ENCODE results near the gene GAST. TPM values are rescaled to one million over a fixed set of nuclear protein-coding genes. Genes with fewer than 3 reads are reported as not detected.

The GAST gene
- total and polyA plus RNA-seq, 9 of the 15 experiments (the other 6 are each of a cell fraction or from before 2014, with no cell fraction given) = not detected

DNA sequence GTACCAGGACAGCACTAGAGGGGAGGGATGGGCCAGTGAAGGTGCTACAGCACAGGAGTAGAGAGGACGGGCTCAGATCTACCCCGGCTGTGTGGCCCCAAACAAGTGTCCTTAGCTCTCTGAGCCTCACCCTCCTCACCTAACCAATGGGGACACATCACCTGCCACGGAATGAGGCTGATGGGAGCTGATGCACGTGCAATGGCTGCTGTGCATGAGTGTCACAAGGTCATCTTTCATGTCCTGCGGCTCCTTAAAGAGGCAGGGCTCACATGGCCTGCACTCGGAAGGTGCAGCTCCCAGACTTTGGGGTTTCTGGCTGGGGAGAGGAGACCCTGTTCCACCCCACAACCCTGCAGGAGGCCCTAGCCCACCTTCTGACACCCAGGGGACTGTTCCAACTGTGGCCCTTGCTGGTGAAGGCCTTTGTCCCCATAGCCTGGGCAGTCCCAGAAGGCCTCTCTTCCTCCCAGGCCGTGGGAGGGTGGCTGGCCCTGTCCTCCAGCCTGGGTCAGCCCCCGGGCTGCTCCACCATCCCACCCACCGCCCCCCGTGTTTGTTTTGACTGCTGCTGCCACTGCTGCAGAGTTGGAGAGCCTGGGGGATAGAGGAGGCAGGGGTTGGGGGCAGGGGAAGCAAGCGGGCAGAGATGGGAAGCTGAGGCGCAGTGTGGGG lies 11.8 kb downstream of the GAST start:
- Histone ChIP-seq H3K27me3 (ENCODE audit: control insufficient read depth in 2 of 2, insufficient read depth in 2 of 2, low read length in 2 of 2) (no peaks in the 10 kb centered on the region; a peak in 1 of 5 replicates), H3K4me1 (replicated peaks in 1 of 2; ENCODE audit: control insufficient read depth in 2 of 2, insufficient read depth in 2 of 2, low read length in 2 of 2) (peaks cover 3 to 29% of the 10 kb centered on the region in 2 experiments; a peak in 3 of 5 replicates), H4K20me1 (replicated peaks; ENCODE audit: control insufficient read depth, insufficient read depth, low read length) (no peaks in the 10 kb centered on the region), H3K9ac (ENCODE audit: insufficient read depth in 1 of 2, low read depth in 2 of 2, low read length in 2 of 2) (no peak overlapping the region; a peak in 1 of 4 replicates), H2AFZ (ENCODE audit: low read depth, low read length) (no peak overlapping the region), H3K36me3 (ENCODE audit: control insufficient read depth, insufficient read depth, low read length) (no peaks in the 10 kb centered on the region), H3K9me1 (ENCODE audit: control insufficient read depth, insufficient read depth, low read length) (no peaks in the 10 kb centered on the region), H3K4me3 (no peak overlapping the region), H3K79me2 (ENCODE audit: control insufficient read depth, insufficient read depth, low read length) (no peaks in the 10 kb centered on the region), H3K4me2 (ENCODE audit: insufficient read depth, low read length) (no peak overlapping the region), H3K27ac (ENCODE audit: extremely low read depth, low read depth, low read length) (no peak overlapping the region), H3K9me3 (replicated peaks; ENCODE audit: control insufficient read depth, insufficient read depth, low read depth, low read length) (no peaks in the 10 kb centered on the region)
- ATAC-seq = peak; percentile 19; the same call in 2 of the 3 replicates
- WGBS (ENCODE audit: insufficient coverage, low coverage, missing lambda C conversion rate) = 12% methylated on average over 10 of the region's 12 CpGs
- CTCF ChIA-PET (ENCODE audit: low intra/inter-chr PET ratio) = no interaction called here
- no peak for FAIRE-seq
- in situ Hi-C loops (cut with MboI) = no loop called here
- intact Hi-C loops (cut with micrococcal nuclease) = no loop called here
- BruUV-seq (replicated peaks) = no TSS peak
- no peak for DNase-seq (ENCODE audit: extremely low read depth in 1 of 4, low spot score in 3 of 4)
- no peak for TF ChIP-seq PHF20 (IDR thresholded peaks at IDR 0.05; ENCODE audit: partially characterized antibody)
- TF ChIP-seq ZNF12 (CRISPR knock-in tag; IDR thresholded peaks at IDR 0.05) = no peak
- TF ChIP-seq YY1 (IDR thresholded peaks at IDR 0.05; ENCODE audit: borderline replicate concordance in 1 of 3, control insufficient read depth in 1 of 3, extremely low read depth in 1 of 3, insufficient read depth in 3 of 3, insufficient read length in 1 of 3, insufficient replicate concordance in 2 of 3, low read depth in 1 of 3, low read length in 2 of 3) = peak in 1 of 3 experiments; percentile 53
- no peak for TF ChIP-seq SMARCA4 (IDR thresholded peaks at IDR 0.05)
- TF ChIP-seq BHLHE40 (IDR thresholded peaks at IDR 0.05; ENCODE audit: low read length) = peak; percentile 68
- no peak for TF ChIP-seq ETV5 (CRISPR knock-in tag; IDR thresholded peaks at IDR 0.05; ENCODE audit: low read depth)
- TF ChIP-seq SMARCC2 (IDR thresholded peaks at IDR 0.05; ENCODE audit: low read depth) = no peak
- TF ChIP-seq, protein P1, sequence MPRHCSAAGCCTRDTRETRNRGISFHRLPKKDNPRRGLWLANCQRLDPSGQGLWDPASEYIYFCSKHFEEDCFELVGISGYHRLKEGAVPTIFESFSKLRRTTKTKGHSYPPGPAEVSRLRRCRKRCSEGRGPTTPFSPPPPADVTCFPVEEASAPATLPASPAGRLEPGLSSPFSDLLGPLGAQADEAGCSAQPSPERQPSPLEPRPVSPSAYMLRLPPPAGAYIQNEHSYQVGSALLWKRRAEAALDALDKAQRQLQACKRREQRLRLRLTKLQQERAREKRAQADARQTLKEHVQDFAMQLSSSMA (CRISPR knock-in tag; IDR thresholded peaks at IDR 0.05) = no peak
- TF ChIP-seq TEAD2 (tag; IDR thresholded peaks at IDR 0.05) = no peak
- TF ChIP-seq RFX5 (IDR thresholded peaks at IDR 0.05; ENCODE audit: low read depth, low read length) = no peak
- TF ChIP-seq ZNF41 (CRISPR knock-in tag; conservative IDR thresholded peaks at IDR 0.05) = no peak
- no peak for TF ChIP-seq POLR3G (IDR thresholded peaks at IDR 0.05; ENCODE audit: extremely low read depth, insufficient read length, insufficient replicate concordance)
- TF ChIP-seq STAT5A (IDR thresholded peaks at IDR 0.05; ENCODE audit: borderline replicate concordance, low read length) = no peak
- no peak for TF ChIP-seq ZNF165 (CRISPR knock-in tag; IDR thresholded peaks at IDR 0.05; ENCODE audit: borderline replicate concordance)
- POLR2A ChIA-PET = interaction anchor here (0.6 to 3.2 kb wide), 7 partner anchors 9 to 528 kb away, joined by 3 to 18 read pairs (median 3); partner anchors contain the start of gene EIF1
